ENCODE data around the gene N4BP2.

DNA sequence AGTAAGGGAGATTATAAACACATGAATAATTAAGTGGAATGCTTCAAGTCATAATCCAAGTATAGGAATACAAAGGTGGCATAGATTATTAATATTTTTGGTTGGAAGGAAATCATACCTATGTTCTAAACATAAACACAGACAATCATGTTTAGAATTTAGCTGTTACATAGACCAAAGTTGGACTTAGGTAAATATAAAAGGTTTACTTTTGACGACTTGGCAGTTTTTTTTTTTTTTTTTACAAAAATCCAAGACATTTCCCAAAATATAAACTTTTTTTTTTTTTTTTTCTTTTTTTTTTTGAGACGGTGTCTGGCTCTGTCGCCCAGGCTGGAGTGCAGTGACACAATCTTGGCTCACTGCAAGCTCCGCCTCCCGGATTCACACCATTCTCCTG is 3.5 kb upstream of the N4BP2 start:
- TF ChIP-seq, protein P1, sequence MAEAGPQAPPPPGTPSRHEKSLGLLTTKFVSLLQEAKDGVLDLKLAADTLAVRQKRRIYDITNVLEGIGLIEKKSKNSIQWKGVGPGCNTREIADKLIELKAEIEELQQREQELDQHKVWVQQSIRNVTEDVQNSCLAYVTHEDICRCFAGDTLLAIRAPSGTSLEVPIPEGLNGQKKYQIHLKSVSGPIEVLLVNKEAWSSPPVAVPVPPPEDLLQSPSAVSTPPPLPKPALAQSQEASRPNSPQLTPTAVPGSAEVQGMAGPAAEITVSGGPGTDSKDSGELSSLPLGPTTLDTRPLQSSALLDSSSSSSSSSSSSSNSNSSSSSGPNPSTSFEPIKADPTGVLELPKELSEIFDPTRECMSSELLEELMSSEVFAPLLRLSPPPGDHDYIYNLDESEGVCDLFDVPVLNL (CRISPR knock-in tag; IDR thresholded peaks at IDR 0.05; ENCODE audit: borderline replicate concordance, low read depth) = no peak
- no peak for TF ChIP-seq SP1 (CRISPR knock-in tag; conservative IDR thresholded peaks at IDR 0.05)
- TF ChIP-seq, protein P2, sequence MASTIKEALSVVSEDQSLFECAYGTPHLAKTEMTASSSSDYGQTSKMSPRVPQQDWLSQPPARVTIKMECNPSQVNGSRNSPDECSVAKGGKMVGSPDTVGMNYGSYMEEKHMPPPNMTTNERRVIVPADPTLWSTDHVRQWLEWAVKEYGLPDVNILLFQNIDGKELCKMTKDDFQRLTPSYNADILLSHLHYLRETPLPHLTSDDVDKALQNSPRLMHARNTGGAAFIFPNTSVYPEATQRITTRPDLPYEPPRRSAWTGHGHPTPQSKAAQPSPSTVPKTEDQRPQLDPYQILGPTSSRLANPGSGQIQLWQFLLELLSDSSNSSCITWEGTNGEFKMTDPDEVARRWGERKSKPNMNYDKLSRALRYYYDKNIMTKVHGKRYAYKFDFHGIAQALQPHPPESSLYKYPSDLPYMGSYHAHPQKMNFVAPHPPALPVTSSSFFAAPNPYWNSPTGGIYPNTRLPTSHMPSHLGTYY (CRISPR knock-in tag; IDR thresholded peaks at IDR 0.05) = no peak
- TF ChIP-seq, protein P3, sequence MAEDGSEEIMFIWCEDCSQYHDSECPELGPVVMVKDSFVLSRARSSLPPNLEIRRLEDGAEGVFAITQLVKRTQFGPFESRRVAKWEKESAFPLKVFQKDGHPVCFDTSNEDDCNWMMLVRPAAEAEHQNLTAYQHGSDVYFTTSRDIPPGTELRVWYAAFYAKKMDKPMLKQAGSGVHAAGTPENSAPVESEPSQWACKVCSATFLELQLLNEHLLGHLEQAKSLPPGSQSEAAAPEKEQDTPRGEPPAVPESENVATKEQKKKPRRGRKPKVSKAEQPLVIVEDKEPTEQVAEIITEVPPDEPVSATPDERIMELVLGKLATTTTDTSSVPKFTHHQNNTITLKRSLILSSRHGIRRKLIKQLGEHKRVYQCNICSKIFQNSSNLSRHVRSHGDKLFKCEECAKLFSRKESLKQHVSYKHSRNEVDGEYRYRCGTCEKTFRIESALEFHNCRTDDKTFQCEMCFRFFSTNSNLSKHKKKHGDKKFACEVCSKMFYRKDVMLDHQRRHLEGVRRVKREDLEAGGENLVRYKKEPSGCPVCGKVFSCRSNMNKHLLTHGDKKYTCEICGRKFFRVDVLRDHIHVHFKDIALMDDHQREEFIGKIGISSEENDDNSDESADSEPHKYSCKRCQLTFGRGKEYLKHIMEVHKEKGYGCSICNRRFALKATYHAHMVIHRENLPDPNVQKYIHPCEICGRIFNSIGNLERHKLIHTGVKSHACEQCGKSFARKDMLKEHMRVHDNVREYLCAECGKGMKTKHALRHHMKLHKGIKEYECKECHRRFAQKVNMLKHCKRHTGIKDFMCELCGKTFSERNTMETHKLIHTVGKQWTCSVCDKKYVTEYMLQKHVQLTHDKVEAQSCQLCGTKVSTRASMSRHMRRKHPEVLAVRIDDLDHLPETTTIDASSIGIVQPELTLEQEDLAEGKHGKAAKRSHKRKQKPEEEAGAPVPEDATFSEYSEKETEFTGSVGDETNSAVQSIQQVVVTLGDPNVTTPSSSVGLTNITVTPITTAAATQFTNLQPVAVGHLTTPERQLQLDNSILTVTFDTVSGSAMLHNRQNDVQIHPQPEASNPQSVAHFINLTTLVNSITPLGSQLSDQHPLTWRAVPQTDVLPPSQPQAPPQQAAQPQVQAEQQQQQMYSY (CRISPR knock-in tag; IDR thresholded peaks at IDR 0.05) = no peak
- TF ChIP-seq, protein P4, sequence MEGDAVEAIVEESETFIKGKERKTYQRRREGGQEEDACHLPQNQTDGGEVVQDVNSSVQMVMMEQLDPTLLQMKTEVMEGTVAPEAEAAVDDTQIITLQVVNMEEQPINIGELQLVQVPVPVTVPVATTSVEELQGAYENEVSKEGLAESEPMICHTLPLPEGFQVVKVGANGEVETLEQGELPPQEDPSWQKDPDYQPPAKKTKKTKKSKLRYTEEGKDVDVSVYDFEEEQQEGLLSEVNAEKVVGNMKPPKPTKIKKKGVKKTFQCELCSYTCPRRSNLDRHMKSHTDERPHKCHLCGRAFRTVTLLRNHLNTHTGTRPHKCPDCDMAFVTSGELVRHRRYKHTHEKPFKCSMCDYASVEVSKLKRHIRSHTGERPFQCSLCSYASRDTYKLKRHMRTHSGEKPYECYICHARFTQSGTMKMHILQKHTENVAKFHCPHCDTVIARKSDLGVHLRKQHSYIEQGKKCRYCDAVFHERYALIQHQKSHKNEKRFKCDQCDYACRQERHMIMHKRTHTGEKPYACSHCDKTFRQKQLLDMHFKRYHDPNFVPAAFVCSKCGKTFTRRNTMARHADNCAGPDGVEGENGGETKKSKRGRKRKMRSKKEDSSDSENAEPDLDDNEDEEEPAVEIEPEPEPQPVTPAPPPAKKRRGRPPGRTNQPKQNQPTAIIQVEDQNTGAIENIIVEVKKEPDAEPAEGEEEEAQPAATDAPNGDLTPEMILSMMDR (IDR thresholded peaks at IDR 0.05) = no peak
- TF ChIP-seq, protein P5, sequence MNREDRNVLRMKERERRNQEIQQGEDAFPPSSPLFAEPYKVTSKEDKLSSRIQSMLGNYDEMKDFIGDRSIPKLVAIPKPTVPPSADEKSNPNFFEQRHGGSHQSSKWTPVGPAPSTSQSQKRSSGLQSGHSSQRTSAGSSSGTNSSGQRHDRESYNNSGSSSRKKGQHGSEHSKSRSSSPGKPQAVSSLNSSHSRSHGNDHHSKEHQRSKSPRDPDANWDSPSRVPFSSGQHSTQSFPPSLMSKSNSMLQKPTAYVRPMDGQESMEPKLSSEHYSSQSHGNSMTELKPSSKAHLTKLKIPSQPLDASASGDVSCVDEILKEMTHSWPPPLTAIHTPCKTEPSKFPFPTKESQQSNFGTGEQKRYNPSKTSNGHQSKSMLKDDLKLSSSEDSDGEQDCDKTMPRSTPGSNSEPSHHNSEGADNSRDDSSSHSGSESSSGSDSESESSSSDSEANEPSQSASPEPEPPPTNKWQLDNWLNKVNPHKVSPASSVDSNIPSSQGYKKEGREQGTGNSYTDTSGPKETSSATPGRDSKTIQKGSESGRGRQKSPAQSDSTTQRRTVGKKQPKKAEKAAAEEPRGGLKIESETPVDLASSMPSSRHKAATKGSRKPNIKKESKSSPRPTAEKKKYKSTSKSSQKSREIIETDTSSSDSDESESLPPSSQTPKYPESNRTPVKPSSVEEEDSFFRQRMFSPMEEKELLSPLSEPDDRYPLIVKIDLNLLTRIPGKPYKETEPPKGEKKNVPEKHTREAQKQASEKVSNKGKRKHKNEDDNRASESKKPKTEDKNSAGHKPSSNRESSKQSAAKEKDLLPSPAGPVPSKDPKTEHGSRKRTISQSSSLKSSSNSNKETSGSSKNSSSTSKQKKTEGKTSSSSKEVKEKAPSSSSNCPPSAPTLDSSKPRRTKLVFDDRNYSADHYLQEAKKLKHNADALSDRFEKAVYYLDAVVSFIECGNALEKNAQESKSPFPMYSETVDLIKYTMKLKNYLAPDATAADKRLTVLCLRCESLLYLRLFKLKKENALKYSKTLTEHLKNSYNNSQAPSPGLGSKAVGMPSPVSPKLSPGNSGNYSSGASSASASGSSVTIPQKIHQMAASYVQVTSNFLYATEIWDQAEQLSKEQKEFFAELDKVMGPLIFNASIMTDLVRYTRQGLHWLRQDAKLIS (CRISPR knock-in tag; IDR thresholded peaks at IDR 0.05; ENCODE audit: borderline replicate concordance) = no peak
- no peak for TF ChIP-seq FOXJ3 (CRISPR knock-in tag; IDR thresholded peaks at IDR 0.05; ENCODE audit: borderline replicate concordance)
- TF ChIP-seq CBFB (CRISPR knock-in tag; IDR thresholded peaks at IDR 0.05; ENCODE audit: low read depth) = no peak
- TF ChIP-seq ZNF121 (CRISPR knock-in tag; IDR thresholded peaks at IDR 0.05) = no peak
- TF ChIP-seq TEAD4 (CRISPR knock-in tag; IDR thresholded peaks at IDR 0.05) = no peak
- no peak for TF ChIP-seq GRHL2 (CRISPR knock-in tag; IDR thresholded peaks at IDR 0.05; ENCODE audit: insufficient replicate concordance, severe bottlenecking)
- TF ChIP-seq ZNF138 (CRISPR knock-in tag; conservative IDR thresholded peaks at IDR 0.05) = no peak

Measured in WTC11 (cell line).